GM20000 (cell line): ENCODE measurements around the gene ZNF488.

ENCODE experiments used
- DNase-seq: peaks from one replicate; pipeline ENCODE4 v3.0.0; 2012; ENCODE audit warnings: low spot score
- CTCF ChIP-seq: IDR thresholded peaks from 2 replicates; pipeline ENCODE4 v1.5.1; 2012; ENCODE audit warnings: mild to moderate bottlenecking, control low read depth; ENCODE audit errors: extremely low read depth, missing control alignments

ZNF488 gene

GRCh38 chr10:47358457-47358856, 25.6 kb downstream of the ZNF488 start:
- no peak for DNase-seq
- TF ChIP-seq CTCF: no peak

GRCh38 chr10:47357911-47358310, 26.2 kb downstream of the ZNF488 start:
- no peak for DNase-seq
- no peak for TF ChIP-seq CTCF

- DNase-seq: no peak
- no peak for TF ChIP-seq CTCF
Measured at GRCh38 chr10:47357131-47357582, 26.9 kb downstream of the ZNF488 start.

GRCh38 chr10:47356708-47357107, 27.4 kb downstream of the ZNF488 start:
- TF ChIP-seq CTCF: no peak
- DNase-seq: no peak

- no peak for DNase-seq
- no peak for TF ChIP-seq CTCF
Measured at GRCh38 chr10:47354900-47355299, 29.2 kb downstream of the ZNF488 start.

- DNase-seq: no peak
Measured at GRCh38 chr10:47354165-47354564, 29.9 kb downstream of the ZNF488 start.

GRCh38 chr10:47353351-47353750, 30.7 kb downstream of the ZNF488 start:
- no peak for DNase-seq
- TF ChIP-seq CTCF: no peak

More at GRCh38 chr10:47354165-47354564, 29.9 kb downstream of the ZNF488 start:
- no peak for TF ChIP-seq CTCF
